Measurements from ENCODE around the gene SND1. TPM values are rescaled to one million over a fixed set of nuclear protein-coding genes. Genes with fewer than 3 reads are reported as not detected.

SND1 gene
- total and polyA plus RNA-seq, 10 of the 15 experiments (the other 5 are each of a cell fraction or from before 2014, with no cell fraction given) = 52.4 to 270 (median 146) TPM

- TF ChIP-seq ZBTB40 (IDR thresholded peaks at IDR 0.05; ENCODE audit: borderline replicate concordance) (peak; percentile 83; the same call in 1 of the 2 replicates), KDM1A (IDR thresholded peaks at IDR 0.05; ENCODE audit: borderline replicate concordance) (no peak), NFYB (IDR thresholded peaks at IDR 0.05; ENCODE audit: insufficient read depth, low read depth, low read length) (peak; percentile 99), YY1 (IDR thresholded peaks at IDR 0.05; ENCODE audit: low read depth, low read length) (peak; percentile 50; the same call in 1 of the 2 replicates), CHD2 (IDR thresholded peaks at IDR 0.05; ENCODE audit: borderline replicate concordance, low read depth, low read length) (peak; percentile 87), PKNOX1 (IDR thresholded peaks at IDR 0.05) (peak; percentile 86), NR2F1 (conservative IDR thresholded peaks at IDR 0.05) (peak; percentile 88), PML (IDR thresholded peaks at IDR 0.05; ENCODE audit: low read length) (peak; percentile 90), SMAD1 (IDR thresholded peaks at IDR 0.05; ENCODE audit: low read depth, partially characterized antibody) (peak; percentile 35), LARP7 (IDR thresholded peaks at IDR 0.05) (peak; percentile 69; the same call in 1 of the 2 replicates), GABPA (IDR thresholded peaks at IDR 0.05; ENCODE audit: low read depth) (peak; percentile 90), POU2F2 (IDR thresholded peaks at IDR 0.05; ENCODE audit: borderline replicate concordance, low read depth, low read length) (peak; percentile 48; the same call in 2 of the 3 replicates)
- TF ChIP-seq, protein P1, sequence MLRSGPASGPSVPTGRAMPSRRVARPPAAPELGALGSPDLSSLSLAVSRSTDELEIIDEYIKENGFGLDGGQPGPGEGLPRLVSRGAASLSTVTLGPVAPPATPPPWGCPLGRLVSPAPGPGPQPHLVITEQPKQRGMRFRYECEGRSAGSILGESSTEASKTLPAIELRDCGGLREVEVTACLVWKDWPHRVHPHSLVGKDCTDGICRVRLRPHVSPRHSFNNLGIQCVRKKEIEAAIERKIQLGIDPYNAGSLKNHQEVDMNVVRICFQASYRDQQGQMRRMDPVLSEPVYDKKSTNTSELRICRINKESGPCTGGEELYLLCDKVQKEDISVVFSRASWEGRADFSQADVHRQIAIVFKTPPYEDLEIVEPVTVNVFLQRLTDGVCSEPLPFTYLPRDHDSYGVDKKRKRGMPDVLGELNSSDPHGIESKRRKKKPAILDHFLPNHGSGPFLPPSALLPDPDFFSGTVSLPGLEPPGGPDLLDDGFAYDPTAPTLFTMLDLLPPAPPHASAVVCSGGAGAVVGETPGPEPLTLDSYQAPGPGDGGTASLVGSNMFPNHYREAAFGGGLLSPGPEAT (IDR thresholded peaks at IDR 0.05; ENCODE audit: low read depth) = peak; percentile 33; the same call in 1 of the 2 replicates
- TF ChIP-seq, protein P2, sequence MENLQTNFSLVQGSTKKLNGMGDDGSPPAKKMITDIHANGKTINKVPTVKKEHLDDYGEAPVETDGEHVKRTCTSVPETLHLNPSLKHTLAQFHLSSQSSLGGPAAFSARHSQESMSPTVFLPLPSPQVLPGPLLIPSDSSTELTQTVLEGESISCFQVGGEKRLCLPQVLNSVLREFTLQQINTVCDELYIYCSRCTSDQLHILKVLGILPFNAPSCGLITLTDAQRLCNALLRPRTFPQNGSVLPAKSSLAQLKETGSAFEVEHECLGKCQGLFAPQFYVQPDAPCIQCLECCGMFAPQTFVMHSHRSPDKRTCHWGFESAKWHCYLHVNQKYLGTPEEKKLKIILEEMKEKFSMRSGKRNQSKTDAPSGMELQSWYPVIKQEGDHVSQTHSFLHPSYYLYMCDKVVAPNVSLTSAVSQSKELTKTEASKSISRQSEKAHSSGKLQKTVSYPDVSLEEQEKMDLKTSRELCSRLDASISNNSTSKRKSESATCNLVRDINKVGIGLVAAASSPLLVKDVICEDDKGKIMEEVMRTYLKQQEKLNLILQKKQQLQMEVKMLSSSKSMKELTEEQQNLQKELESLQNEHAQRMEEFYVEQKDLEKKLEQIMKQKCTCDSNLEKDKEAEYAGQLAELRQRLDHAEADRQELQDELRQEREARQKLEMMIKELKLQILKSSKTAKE (IDR thresholded peaks at IDR 0.05; ENCODE audit: low read depth, poor library complexity, severe bottlenecking) = no peak
- TF ChIP-seq, protein P3, sequence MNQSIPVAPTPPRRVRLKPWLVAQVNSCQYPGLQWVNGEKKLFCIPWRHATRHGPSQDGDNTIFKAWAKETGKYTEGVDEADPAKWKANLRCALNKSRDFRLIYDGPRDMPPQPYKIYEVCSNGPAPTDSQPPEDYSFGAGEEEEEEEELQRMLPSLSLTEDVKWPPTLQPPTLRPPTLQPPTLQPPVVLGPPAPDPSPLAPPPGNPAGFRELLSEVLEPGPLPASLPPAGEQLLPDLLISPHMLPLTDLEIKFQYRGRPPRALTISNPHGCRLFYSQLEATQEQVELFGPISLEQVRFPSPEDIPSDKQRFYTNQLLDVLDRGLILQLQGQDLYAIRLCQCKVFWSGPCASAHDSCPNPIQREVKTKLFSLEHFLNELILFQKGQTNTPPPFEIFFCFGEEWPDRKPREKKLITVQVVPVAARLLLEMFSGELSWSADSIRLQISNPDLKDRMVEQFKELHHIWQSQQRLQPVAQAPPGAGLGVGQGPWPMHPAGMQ (IDR thresholded peaks at IDR 0.05; ENCODE audit: borderline replicate concordance) = no peak
Measured at GRCh38 chr7:127651556-127652332, at the start of gene SND1 (continued).

Measured in GM12878 (cell line).